ENCODE results near the gene COG7.
"Not testable (repeated sequence)": the region's sequence is repeated elsewhere in the genome, so short reads cannot be mapped to it uniquely, and the experiment has no call there.

Gene COG7

GRCh38 chr16:23469814-23470213 lies 16.8 kb upstream of the COG7 start:
- DNase-seq: no peak

- DNase-seq: no peak
Measured at GRCh38 chr16:23466162-23466885, 13.3 kb upstream of the COG7 start.

- no peak for DNase-seq
Measured at GRCh38 chr16:23465179-23465578, 12.2 kb upstream of the COG7 start.

GRCh38 chr16:23464196-23464595 lies 11.2 kb upstream of the COG7 start:
- DNase-seq: no peak

- DNase-seq: not testable (repeated sequence)
Measured at GRCh38 chr16:23462994-23463393, 10.0 kb upstream of the COG7 start.

GRCh38 chr16:23453338-23454052 lies 506 bp upstream of the COG7 start:
- DNase-seq: no peak

GRCh38 chr16:23452221-23452571 lies 793 bp downstream of the COG7 start:
- DNase-seq: no peak

- DNase-seq: no peak
Measured at GRCh38 chr16:23448392-23448791, 4.6 kb downstream of the COG7 start.

DNA sequence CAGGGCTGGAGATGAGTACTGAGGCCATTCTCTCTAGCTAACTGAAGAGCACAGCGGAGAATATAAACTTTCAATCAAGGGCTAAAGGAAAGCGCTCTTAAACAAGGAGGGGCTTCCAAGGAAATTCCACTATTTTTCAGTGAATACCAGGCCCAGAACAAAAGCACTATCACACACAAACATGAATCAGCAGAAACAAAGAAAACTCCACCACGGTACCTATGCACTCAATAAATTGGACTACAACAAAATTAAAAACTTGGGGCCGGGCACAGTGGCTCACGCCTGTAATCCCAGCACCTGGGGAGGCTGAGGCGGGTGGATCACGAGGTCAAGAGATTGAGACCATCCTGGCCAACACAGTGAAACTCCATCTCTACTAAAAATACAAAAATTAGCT lies 15.4 kb downstream of the COG7 start:
- DNase-seq: not testable (repeated sequence)

DNA sequence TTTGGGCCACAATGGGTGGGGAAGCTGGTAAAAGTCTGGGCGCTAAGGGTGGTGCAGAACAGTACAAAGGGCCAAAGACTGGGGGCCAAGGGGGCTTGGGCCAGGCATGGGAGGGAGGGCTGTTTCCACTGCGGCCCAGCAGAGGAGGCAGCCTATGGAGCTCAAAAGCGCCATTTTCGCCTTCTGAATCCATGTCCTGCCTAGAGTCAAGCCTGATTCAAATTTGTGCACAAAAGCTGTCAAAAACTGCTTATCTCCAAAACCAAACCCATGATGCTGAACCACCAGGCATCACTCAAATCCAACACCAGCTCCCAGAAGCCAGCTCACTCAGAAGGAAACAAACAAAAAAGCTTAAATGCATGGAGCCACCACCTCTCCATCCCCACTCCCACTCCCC lies 16.0 kb downstream of the COG7 start:
- DNase-seq: no peak

DNA sequence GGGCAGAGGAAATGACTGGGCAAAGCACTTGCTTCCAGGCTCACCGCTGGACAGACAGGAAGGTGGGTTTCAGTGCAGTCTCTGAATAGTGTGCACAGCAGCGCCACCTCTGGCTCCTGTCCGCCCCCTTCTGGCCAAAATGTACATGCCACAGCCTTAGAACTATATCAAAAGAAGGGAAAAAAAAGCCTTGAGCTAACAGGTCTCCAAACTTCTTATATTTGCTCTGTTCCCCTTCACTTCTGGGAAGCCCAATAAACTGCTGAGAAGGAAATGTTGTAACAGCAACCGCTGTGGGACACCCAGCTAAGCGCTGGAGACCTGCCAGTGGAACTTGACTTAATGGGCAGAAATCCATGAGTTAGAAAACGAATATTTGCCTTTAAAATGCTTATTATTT lies 17.5 kb downstream of the COG7 start:
- DNase-seq: peak; percentile 44 to 50

DNA sequence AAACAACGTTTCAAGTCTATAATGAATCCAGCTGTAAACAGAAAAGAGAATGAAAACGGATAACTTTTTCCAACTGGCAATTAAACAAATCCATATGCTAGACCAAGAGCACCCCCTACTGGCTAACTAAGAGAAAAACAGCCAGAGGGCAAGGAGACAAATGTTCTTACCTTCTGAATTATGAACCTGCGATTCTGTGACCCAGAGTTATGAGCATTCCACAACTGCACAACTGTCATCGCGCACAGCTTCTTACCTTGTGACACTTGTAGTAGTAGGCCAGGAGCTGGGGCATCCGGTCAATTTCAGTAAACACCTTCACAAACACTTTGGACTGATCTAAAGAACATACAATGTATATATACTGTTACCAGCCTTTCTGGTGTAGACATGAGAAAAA lies 18.6 kb downstream of the COG7 start:
- DNase-seq: no peak

DNA sequence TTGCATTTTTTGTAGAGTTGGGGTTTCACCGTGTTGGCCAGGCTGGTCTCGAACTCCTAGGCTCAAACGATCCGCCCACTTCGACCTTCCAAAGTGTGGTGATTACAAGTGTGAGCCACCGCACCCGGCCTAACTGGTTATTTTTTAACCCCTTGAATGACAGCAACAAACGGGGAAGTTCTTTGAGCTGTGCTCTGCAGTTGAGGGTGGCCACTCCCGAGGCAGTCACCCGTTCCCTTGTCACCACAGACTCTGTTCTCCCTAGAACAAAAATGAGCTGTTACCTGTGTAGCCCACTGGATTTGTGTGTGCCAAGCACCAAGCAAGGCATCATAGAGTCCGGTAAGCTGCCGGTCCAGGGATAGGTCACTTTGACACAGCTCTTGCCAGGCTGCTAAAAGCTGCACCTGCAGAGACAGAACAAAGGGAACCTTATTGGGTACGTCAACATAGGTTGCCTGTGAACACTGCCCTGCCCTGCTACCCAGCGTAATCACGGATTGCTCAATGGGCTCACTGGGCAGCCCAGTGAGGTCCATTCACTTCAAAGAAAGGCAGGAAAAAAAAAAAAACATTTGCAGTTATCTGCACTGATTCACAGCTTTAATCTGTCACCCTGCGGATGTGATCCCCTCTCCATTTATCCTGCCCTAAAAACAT lies 19.6 kb downstream of the COG7 start:
- DNase-seq: no peak

DNA sequence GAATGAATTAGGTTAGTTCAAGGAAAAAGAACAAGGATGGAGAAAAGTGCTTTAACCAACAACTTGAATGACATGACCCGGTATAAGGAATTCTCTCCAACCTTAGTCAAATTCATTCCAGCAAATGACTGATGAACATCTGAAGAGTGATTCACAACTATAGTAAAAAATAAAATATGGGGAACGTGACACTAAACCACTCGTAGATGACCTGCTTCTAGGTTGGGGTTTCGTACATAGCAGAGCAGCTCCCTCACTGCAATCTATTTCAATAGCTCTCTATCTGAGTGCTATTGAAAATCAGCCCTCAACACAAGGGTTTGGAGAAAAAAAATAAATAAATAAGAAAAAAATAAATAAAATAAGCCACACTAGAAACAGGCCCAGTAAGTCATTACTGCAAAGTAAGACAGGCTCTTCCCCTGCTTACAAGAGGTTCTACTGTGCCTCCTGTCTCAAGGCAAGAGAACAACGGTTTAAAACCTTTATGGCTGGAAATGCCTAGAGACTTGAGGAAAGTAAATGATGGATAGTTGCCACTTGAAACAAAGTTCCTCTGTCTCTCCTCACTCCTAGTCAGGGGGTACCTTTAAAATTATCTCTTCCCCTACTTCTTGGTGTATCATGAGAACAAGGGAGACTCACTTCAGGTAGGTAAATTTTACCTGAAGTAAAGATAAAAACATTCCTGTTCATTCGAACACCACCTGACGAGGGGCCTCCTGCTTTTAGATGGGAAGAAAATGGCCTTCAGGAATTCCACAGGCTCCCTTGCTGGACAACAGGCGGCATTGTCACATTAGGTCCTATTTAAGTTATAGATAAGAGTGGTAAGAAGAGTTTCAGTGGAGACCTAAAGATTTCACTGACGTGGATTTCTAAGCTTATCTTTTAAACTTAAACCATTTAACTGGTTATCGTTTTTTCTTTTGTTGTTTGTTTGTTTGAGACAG lies 20.5 kb downstream of the COG7 start:
- DNase-seq: no peak

GRCh38 chr16:23428351-23428750 lies 24.6 kb downstream of the COG7 start:
- DNase-seq: no peak

DNA sequence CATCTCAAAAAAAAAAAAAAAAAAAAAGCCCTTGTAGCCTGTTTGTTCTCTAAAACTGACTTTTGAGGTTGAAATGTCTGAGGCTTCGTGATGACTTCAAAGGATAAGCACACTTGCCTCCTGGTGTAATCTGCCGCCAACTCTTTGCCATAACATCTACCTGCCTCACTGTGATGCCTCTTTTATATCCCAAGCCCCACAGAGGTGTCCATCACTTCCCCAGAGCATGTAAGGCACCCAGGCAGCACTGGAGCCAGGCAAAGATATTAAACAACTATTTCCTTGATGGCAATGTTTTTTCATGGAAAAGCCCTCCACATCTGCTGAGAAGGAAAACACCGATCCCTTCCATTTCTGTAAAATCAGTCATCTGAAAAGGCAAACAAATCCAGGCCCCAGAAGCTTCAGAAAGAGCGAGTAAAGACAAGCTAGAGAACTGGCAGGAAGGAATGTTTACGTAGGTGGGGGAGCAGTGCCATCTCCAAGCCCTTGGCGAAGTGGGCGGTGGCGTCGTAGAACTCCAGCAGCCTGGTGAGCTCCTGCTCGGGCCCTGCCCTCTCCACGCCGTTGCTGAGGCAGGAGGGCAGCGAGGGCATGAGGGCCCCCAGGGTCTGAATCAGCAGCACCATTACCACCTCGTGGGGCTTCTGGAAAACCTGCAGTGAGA lies 28.6 kb downstream of the COG7 start:
- no peak for DNase-seq

GRCh38 chr16:23423496-23424049 lies 29.4 kb downstream of the COG7 start:
- no peak for DNase-seq

GRCh38 chr16:23420011-23420410 lies 33.0 kb downstream of the COG7 start:
- no peak for DNase-seq

DNA sequence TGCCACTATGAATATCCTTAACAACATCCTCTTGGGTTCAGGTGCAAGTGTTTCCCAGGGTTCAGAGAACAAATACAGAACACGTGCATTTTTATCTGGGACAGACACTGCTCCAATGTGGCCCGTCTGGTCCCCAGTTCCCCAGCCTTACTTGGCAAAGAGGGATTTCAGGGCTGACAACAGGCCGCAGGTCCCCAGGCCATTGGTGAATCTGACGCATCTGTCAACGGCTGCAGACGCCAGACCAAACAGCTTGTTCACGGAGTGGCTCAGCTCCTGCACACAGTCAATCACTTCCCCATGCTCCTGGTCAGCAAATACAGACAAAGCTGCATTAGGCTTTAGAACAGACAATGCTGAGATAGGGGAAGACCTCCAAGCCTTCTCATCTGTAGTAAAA lies 36.2 kb downstream of the COG7 start:
- no peak for DNase-seq

- no peak for DNase-seq
Measured at GRCh38 chr16:23414731-23415130, 38.3 kb downstream of the COG7 start.

- no peak for DNase-seq
Measured at GRCh38 chr16:23410176-23410575, 42.8 kb downstream of the COG7 start.

DNA sequence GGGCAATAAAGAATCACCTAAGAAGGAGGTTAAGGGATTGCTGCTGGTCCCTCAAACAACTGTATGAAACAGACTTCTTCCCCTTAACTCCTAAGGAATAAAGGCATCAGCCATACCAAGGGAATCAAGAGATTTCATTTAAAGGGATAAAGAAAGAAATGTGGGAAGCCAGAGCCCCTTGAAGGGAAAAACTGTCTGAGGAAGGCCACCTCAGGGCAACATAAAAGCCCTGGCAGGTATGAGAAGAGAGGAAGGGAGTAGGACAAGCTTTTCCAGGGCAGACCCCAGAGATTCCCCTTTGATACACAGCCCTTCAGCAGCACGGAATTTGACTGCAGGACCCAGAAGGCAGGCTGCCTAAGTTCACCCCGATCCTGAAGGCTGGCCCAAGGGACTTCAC lies 43.5 kb downstream of the COG7 start:
- DNase-seq: no peak
